NOMO-1 treated with DMSO at 0.1 percent for 48 hours (cell line): ENCODE results near the gene C1QTNF7.
A peak's percentile ranks its signal among the peaks of the same experiment; 100 is the strongest.

Experiments
- DNase-seq: peaks from one replicate; lab custom pipeline; 2025; ENCODE audit not compliant: unreplicated experiment; lab: John Stamatoyannopoulos, UW

C1QTNF7 gene

DNA sequence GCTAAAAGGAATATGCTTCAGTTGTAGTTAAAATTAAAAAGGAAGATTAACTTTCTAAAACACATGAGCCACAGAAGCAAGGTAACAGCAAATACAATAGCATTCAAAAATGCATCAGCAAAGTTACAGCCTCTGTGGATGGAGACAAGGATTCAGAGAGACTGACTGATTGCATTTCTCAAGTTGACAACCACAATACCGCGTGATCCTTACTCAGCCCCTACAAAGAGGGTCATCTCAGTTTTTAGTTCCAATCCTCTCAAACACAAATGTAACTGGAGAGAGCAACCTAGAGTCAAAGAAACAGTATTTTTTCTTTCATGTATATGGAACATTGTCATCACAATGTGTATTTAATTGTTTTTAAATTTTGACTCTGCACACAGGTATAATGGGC, 14.2 kb upstream of the C1QTNF7 start:
- DNase-seq, result peak; percentile 10

GRCh38 chr4:15414551-15415091, 13.2 kb upstream of the C1QTNF7 start:
- peak; percentile 84 for DNase-seq

GRCh38 chr4:15416357-15417232, 11.2 kb upstream of the C1QTNF7 start:
- peak; percentile 77 for DNase-seq

DNA sequence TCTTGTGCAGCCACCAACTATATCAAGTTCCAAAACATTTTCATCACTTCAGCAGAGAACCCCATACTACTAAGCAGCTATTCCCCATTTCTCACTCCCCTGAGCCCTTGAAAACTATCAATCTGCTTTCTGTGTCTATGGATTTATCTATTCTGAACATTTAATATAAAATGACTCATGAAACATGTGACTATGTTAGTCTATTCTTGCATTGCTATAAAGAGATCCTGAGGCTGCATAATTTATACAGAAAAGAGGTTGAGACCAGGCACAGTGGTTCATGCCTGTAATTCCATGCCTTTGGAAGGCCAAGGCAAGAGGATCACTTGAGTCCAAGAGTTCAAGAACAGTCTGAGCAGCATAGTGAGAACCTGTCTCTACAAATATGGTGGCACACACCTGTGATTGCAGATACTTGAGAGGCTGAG, 10.6 kb upstream of the C1QTNF7 start:
- no peak for DNase-seq

DNA sequence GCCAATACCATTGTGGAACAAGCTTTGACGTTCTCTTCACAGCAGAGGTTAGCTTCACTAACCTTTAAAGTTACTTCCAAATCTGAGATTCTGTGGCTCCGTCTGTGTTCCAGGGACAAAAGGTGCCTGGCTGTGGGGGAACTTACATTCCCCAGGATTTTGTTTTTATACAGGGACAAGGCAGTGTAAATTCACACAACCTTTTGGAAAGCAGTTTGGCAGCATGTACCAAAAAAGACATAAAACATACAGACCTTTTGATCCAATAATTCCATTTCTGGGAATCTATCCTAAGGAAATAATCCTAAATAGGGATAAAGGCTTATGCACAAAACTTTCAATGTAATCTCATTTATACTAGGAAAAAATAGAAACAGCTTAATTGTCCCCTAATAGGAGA, 8.9 kb upstream of the C1QTNF7 start:
- DNase-seq, result no peak

GRCh38 chr4:15420642-15421041, 7.2 kb upstream of the C1QTNF7 start:
- DNase-seq, result no peak

DNA sequence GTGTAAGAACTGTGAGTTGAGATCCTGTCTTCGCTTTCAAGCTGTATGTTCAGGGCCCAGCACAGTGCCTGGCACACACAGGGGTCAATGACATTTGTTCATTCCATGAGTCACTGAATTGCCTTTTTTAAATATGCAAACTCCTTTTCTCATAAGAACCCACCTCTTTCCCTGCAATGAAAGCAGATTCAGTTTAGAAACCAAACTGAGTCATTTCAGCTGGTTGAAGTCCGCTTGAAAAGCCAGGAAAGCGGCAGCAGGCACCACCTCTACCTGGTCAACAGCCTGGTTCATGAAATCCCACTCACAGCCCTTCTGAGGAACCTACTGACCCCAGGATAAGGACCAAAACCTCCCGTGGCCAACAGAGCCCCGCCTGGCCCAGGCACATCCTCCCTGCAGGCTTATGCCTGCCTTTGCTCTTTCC, 4.5 kb upstream of the C1QTNF7 start:
- no peak for DNase-seq

GRCh38 chr4:15425520-15425919, 2.3 kb upstream of the C1QTNF7 start:
- DNase-seq, result no peak

DNA sequence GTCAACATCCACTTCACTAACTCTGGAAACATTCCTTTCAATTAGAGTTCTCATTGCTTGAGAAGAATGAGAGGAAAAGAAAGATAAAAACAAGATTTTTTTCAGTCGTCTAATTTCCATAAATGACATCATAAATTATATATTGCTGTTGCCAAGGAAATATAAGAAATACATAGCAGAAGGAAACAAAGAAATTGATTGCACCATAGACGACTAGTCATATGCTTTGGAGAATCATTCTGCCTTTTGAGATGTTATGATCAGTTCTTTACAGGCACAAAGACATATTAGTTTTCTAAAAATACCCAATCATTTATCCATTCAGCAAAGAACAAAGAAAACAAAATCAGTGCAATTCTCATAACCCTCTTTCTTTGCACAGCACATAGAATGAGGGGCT, 672 bp upstream of the C1QTNF7 start:
- DNase-seq, result no peak

GRCh38 chr4:15428611-15429010, 778 bp downstream of the C1QTNF7 start:
- DNase-seq, result no peak

GRCh38 chr4:15434091-15434490, 6.3 kb downstream of the C1QTNF7 start:
- DNase-seq, result no peak

DNA sequence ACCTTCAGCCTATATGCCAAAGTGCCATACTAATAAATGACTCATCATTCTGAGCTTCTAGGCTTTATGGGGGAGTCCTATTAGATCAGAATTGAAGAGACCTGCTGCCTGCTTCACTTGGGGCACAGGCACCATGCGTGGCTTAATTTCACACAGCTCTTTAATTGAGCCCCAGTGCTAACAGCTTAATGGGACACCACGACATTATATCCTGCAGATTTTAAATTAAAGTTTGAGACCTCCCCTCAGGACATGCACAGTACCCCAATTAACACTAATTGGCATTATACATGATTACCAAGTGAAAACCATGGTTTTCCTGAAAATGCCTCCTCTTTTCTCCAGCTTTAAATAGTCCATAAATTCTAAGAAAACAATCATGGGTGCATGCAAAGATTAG, 6.8 kb downstream of the C1QTNF7 start:
- no peak for DNase-seq

DNA sequence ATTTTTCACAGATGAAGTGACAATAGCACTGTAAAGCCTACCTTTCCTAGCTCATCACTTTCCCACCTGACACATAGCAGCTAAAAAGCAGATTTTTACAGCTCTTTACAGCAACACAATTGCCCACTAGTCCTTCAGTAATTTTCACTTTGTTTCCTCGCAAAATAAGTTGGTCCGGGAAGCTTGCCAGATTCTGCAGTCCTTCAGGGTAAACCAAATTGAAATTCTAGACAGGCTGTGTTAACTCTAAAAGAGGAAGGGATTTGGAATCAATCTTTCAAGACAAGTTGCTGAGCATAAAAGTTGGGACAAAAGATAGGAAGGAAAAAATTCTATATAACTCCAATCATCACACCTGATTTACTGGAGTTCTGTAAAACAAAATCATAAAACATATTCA, 8.7 kb downstream of the C1QTNF7 start:
- DNase-seq, result no peak

DNA sequence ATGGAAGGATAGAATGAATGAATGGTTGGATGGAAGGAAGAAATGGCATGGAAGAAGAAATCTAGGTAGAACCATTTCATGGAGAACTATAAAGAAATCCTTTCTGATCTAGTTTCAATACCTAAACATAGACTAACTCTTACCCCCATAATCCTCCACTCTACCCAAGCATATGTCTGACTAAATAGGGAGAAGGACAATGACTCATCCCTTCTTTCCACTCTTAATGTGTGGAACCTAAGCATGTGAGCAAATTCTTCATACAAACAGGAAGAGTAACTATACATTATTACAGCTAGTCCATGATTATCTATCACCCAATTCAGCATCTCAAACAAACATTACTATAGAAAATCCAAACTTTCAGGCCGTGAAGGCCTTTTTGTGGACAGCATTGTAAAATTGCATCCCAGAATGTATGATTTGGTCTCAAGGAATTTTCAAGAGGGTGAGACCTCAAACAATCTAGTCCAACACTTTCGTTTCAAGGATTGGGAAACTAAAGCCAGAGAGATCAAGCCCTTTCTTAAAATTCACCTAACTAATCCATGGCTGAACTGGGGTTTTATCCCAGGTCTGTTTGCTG, 11.2 kb downstream of the C1QTNF7 start:
- DNase-seq, result no peak

DNA sequence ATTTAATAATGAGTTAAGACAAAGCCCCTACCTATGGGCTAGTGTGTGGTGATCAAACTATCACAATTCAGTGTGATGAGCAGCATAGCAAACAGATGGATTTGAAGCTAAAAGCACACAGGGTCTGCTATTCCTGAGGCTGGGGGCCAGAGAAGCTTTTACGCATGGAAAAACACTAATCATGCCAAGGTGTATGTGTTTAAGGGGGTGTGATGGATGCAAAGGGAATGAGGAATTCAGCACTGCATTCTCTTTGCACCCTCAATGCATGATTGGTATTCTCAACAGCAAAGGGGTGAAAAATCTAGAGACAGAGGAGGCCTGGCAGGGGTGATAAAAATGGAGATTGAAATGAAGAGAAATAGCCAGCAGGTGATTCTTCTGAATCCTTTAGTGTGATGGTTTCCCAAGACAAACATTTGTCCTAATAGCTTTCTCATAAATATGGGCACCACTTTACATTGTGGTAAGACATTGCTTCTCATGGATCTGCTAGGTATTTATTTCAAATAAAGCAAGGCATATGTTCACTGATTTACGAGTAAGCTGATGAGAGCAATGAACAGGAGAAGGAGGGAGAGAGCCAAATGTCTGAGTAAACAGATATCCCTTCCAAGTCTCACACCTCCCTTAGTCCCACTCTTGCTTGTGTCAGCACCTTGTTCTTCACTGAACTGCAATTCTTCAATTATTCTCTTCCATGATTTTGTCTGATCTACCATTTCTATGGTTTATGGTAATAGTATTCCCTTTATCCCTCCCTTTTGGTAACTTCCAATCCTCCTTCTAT, 15.7 kb downstream of the C1QTNF7 start:
- no peak for DNase-seq

DNA sequence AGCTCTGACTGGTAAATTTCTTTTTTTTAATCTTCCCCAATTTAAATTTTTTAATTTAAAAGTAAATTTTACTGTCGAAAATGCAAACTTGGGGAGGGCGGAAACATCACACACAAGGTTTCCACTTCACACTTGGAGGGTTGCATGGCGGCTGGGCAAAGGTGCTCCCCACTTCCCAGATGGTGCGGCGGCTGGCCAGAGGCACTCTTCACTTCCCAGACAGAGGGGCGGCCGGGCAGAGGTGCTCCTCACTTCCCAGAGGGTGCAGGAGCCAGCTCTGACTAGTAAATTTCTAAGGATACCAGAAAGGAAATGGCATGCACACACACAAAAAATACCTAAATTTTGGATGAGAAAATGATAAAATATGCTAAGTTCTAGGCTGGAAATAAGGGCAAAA, 16.4 kb downstream of the C1QTNF7 start:
- no peak for DNase-seq

GRCh38 chr4:15444879-15445547, 17.2 kb downstream of the C1QTNF7 start:
- DNase-seq, result no peak

DNA sequence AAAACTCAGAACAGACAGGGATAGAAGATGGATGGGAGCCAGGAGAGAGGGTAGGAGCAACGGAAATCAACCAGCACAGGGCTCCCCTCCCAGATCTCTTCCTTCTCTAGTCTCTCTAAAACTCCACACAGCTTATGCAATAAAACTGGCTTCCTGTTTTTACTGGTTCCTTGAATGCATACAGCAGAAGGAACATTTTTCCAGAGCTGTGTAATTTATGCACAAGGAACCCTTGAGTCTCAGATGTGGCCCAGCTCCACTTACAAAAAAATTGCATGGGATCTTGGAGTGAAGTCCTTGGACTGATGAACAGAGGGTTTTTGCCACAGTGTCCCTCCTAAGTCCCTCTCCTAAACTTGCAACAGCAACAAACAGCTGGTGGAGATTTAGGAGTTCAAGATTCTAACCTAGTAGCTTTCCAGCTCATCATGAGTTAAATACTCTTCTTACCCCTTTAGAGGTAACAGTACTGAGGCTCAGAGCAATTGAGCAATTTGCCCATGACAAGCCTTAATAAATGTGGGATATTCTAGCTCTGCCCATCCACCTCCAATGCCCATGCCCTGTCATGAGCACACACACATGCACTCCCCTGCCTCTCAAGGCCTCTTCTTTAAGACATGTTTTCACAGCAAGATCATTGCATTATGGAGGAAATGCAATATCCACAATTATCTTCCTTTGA, 23.5 kb downstream of the C1QTNF7 start:
- DNase-seq, result peak; percentile 63

DNA sequence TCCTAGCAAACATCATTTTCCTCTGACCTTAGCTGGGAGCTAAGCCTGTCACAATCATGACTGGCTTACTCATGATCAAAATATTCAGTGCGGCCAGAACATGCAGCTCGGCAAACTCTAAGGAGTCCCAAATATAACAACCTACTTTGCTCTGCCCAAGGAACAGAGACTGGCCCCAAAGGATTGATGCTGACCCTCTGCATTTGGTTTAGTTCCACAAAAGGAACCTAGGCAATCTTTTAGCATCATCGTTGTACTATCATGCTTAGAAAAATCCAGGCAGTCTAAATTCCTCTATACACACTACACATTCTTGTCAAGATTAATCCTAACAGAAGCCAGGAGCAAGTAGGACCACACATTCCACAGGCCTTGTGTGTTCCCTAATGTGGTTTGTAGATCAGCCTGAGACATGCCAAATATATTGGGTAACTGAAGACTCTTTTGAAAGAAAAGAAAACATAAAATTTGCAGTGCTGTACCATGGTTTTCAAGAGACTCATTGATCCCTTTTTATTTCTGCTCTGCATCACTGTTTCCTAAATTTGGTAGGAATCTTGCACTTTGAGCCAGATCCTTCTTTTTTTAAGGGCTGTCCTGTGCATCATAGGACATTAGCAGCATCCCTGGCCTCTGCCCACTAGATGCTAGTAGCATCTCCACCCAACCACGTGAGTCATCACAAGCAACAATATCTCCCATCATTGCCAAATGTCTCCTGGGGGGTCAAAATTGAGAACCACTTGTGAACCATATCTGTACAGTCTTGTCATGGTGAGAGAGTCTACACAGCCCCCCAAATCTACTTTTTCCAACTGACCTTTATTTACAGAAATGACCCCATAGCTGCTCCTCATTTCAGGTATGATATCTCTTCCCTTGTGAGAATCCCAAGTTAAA, 24.3 kb downstream of the C1QTNF7 start:
- DNase-seq, result no peak
